Activated B cell treated with CpG ODN at 0.5 μM for 24 hours (primary cell): ENCODE data around the gene STAP1. TPM values are rescaled to one million over a fixed set of nuclear protein-coding genes. Genes with fewer than 3 reads are reported as not detected.

Experiments
- ATAC-seq: fragments of 200-7000 bp; cut with Tn5 transposase; one replicate; pipeline ENCODE4 v1.10.0; 2021; ENCODE audit warnings: low read depth, mild to moderate bottlenecking, moderate library complexity
- CTCF ChIA-PET: fragments of 350-600 bp; sonication (Branson Sonifier 250); formaldehyde crosslinking; loops from one replicate; lab custom pipeline; 2021; ENCODE audit warnings: antibody characterized with exemption; lab: Charles Lee
- POLR2A ChIA-PET: fragments of 350-600 bp; sonication (Branson Sonifier 250); formaldehyde crosslinking; loops from one replicate; lab custom pipeline; 2021; ENCODE audit warnings: antibody characterized with exemption; lab: Charles Lee
- DNase-seq: peaks from one replicate; pipeline ENCODE4 v3.0.0; 2022
- H3K27ac Mint-ChIP-seq: one replicate; pipeline ENCODE4 v1.8.0; 2020; ENCODE audit warnings: mixed read lengths
- H3K27me3 Mint-ChIP-seq: one replicate; pipeline ENCODE4 v1.8.0; 2021; ENCODE audit warnings: mixed read lengths
- H3K36me3 Mint-ChIP-seq: one replicate; pipeline ENCODE4 v1.8.0; 2021; ENCODE audit warnings: low read depth, mixed read lengths
- H3K4me1 Mint-ChIP-seq: one replicate; pipeline ENCODE4 v1.8.0; 2021; ENCODE audit warnings: mixed read lengths
- H3K4me3 Mint-ChIP-seq: one replicate; pipeline ENCODE4 v1.8.0; 2020; ENCODE audit warnings: mild to moderate bottlenecking, mixed read lengths
- H3K9me3 Mint-ChIP-seq: one replicate; pipeline ENCODE4 v1.8.0; 2020; ENCODE audit warnings: mixed read lengths
- intact Hi-C: fragments of 100-400 bp; cut with micrococcal nuclease; formaldehyde crosslinking; loops from one replicate; pipeline ENCODE4 v1.15.1; 2024
- total RNA-seq: library from RNA; stranded (reverse); gene quantifications from 2 replicates; pipeline ENCODE4 v1.2.3, GENCODE V29; 2022
- TF ChIP-seq, protein P1 (sequence below): fragments of 200-600 bp; IDR thresholded peaks from one replicate; pipeline ENCODE4 v1.8.0; 2022; ENCODE audit warnings: antibody characterized with exemption, mild to moderate bottlenecking

Gene STAP1
- total RNA-seq, 1 donor from 2014 or later: 46.4 TPM

DNA sequence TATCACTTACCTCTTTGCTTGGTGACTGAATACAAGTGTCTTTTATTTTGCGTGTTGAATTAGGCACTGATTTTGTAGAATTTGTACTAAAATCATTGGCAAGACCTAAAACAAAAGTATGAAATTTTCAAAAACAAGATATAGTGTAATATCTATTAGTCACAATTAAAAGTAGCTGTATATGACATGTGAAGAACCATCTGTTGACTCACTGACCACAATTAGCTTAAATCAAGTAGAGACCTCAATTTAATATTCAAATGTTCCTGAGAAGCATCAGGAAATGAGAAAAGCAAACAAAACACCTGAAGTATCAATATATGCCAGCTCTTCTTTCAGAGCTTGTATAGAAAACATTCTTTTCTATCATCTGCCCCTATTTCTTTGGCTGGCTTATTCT, 18.7 kb upstream of the STAP1 start:
- Mint-ChIP-seq H3K27me3 (no peaks in the 10 kb centered on the region), H3K9me3 (no peaks in the 10 kb centered on the region), H3K27ac (no peak overlapping the region), H3K36me3 (peaks cover 80% of the 10 kb centered on the region), H3K4me3 (no peak overlapping the region), H3K4me1 (peaks cover 33% of the 10 kb centered on the region)
- intact Hi-C loops: no loop called here
- ChIA-PET CTCF (no interaction called here), POLR2A (no interaction called here)
- DNase-seq (no peak), ATAC-seq (no peak)
- TF ChIP-seq, protein P1, sequence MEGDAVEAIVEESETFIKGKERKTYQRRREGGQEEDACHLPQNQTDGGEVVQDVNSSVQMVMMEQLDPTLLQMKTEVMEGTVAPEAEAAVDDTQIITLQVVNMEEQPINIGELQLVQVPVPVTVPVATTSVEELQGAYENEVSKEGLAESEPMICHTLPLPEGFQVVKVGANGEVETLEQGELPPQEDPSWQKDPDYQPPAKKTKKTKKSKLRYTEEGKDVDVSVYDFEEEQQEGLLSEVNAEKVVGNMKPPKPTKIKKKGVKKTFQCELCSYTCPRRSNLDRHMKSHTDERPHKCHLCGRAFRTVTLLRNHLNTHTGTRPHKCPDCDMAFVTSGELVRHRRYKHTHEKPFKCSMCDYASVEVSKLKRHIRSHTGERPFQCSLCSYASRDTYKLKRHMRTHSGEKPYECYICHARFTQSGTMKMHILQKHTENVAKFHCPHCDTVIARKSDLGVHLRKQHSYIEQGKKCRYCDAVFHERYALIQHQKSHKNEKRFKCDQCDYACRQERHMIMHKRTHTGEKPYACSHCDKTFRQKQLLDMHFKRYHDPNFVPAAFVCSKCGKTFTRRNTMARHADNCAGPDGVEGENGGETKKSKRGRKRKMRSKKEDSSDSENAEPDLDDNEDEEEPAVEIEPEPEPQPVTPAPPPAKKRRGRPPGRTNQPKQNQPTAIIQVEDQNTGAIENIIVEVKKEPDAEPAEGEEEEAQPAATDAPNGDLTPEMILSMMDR: no peak

DNA sequence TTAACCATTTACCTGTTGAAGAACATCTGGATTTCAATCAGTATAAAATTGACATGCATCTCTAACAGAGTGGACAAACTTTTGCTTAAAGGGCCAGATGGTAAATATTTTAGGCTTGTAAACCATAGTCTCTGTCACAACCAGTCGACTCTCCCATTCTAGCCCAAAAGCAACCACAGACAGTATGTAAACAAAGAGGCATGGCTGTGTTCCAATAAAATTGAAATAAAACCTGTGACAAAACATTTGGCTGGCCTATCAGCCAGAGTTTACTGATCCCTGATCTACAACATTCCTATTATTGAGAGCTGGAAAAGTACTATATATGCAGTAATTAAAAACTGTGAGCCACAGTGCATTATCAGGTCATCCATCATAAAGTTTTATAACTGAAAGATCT, 16.5 kb upstream of the STAP1 start:
- POLR2A ChIA-PET: no interaction called here
- Mint-ChIP-seq H3K27ac (peak overlapping the region; percentile 24), H3K9me3 (no peaks in the 10 kb centered on the region), H3K4me1 (peaks cover 38% of the 10 kb centered on the region), H3K36me3 (peaks cover 70% of the 10 kb centered on the region), H3K27me3 (no peaks in the 10 kb centered on the region), H3K4me3 (no peak overlapping the region)
- TF ChIP-seq, protein P1: no peak
- DNase-seq (no peak), ATAC-seq (no peak)
- intact Hi-C loops: loop anchor here (2.0 kb wide), 1 partner anchor 15 kb away; no protein-coding TSS in a partner anchor
- CTCF ChIA-PET: no interaction called here

DNA sequence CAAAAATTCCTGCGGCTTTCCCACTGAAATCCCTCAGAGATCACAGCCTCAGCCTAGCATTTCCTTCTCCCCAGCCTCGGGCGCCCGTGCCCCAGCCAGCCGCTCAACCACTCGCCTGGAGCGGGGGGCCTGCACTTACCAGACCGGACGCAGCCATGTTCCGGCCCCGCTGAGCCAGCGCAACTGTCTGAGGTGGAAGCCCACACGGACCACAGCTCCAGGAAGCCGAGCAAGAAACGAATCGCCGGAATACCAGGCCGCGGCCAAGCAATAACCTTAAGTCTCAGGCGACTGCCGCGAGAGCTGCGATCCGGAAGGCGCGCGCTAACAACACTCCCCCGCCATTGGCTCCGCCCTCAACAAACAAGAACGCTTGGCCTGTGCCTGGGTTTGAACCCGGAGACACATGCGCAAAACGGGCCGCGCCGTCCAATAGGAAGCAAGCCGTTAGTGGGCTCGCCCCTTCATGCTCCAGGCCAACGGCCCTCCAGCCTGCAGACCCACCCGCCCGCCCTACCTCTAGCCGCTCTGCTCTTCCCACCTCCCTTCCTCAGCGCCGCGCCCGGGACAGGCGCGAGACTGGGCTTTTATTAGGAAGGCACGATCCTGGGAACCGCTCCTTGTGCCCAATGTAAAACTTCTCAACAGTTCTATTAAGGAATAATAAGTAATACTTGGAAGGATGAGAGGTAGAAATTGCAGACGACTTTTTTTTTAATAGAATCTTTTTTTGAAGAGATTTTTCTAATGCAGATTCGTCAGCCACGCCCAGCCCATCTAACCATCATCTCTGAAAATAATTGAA, 13.1 kb upstream of the STAP1 start, which contains the start of gene CENPC:
TSS of gene CENPC (minus strand) at position 305 of the 805 bp plus-strand sequence. CDS start at position 157, 148 bp downstream.
- ATAC-seq: peak; percentile 93

DNA sequence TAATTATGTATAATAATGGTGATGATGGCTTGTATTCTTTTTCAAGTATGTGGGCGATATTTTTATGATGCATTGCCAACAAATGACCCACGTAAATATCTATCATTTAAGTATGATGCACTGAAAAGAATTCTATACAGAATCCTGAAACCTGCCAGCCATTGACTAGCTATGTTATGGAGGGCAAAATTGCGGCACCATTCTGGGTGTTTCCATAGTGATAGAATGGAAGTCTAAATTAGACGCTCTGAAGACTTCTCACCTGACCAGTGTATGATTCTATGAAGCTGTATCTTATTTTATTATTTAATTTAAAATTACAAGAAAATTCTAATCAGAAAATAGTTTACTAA, 12.5 kb upstream of the STAP1 start:
- no peaks in the 10 kb centered on the region for H3K9me3 Mint-ChIP-seq
- H3K4me3 Mint-ChIP-seq: peak overlapping the region; percentile 96
- H3K27me3 Mint-ChIP-seq: no peaks in the 10 kb centered on the region
- TF ChIP-seq, protein P1: no peak
- CTCF ChIA-PET: interaction anchor here (0.6 to 1.6 kb wide), 3 partner anchors 110 to 365 kb away, joined by 4 to 6 read pairs (median 4); partner anchors contain the start of gene UBA6
- DNase-seq (no peak), ATAC-seq (no peak)
- intact Hi-C loops: no loop called here
- peak overlapping the region; percentile 98 for H3K27ac Mint-ChIP-seq
- POLR2A ChIA-PET: interaction anchor here (0.6 to 3.9 kb wide), 6 partner anchors 10 to 155 kb away, joined by 3 to 35 read pairs (median 4); partner anchors contain the start of gene UBA6
- H3K36me3 Mint-ChIP-seq: peaks cover 36% of the 10 kb centered on the region
- peaks cover 55% of the 10 kb centered on the region for H3K4me1 Mint-ChIP-seq

More for the DNA sequence above, 13.1 kb upstream of the STAP1 start, which contains the start of gene CENPC:
- Mint-ChIP-seq H3K27ac (peak within 1 kb of the TSS; percentile 98), H3K36me3 (peaks cover 39% of the 10 kb centered on the region), H3K4me3 (peak within 1 kb of the TSS; percentile 96), H3K4me1 (peaks cover 50% of the 10 kb centered on the region), H3K27me3 (no peaks in the 10 kb centered on the region), H3K9me3 (no peaks in the 10 kb centered on the region)
- intact Hi-C loops: loop anchor here (1.0 kb wide), 5 partner anchors 13 to 805 kb away; partner anchors contain the start of genes STAP1, UBA6 and YTHDC1
- peak; percentile 85 for DNase-seq
- TF ChIP-seq, protein P1: no peak
- POLR2A ChIA-PET: interaction anchor here (0.6 to 3.9 kb wide), 12 partner anchors 9 to 156 kb away, joined by 3 to 35 read pairs (median 4); partner anchors contain the start of genes STAP1 and UBA6
- CTCF ChIA-PET: interaction anchor here (0.6 to 1.6 kb wide), 4 partner anchors 9 to 366 kb away, joined by 4 to 6 read pairs (median 4); partner anchors contain the start of gene UBA6

DNA sequence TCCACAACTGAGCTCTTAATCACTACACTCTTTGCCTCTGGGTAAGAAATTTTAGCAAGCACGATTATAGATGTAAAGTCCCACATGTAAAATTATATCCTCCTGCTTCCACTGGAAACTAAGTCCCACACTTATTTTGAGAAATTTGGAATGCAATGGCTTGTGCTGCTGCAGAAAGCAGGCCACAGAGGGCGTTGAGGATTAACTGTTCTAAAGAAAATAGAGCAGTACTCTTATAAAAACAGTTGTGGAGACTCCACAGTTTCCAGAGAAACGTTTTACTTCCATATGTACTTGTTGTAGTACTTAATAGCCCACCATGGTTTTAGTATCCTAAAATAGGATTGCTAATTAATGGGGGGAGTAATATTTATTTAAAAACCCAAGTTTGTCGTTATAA, 11.6 kb upstream of the STAP1 start:
- no peaks in the 10 kb centered on the region for H3K27me3 Mint-ChIP-seq
- CTCF ChIA-PET: interaction anchor here (1.5 to 1.6 kb wide), 2 partner anchors 200 to 364 kb away, joined by 3 to 4 read pairs; no protein-coding TSS in a partner anchor
- H3K27ac Mint-ChIP-seq: no peak overlapping the region
- TF ChIP-seq, protein P1: no peak
- no peak for DNase-seq
- no peak for ATAC-seq
- peaks cover 27% of the 10 kb centered on the region for H3K36me3 Mint-ChIP-seq
- H3K4me3 Mint-ChIP-seq: no peak overlapping the region
- H3K9me3 Mint-ChIP-seq: no peaks in the 10 kb centered on the region
- peaks cover 59% of the 10 kb centered on the region for H3K4me1 Mint-ChIP-seq
- intact Hi-C loops: no loop called here
- POLR2A ChIA-PET: interaction anchor here (0.6 to 1.3 kb wide), 3 partner anchors 9 to 127 kb away, joined by 3 to 4 read pairs (median 3); no protein-coding TSS in a partner anchor
